ENCODE measurements around the gene GPATCH2L.
A peak's percentile ranks its signal among the peaks of the same experiment; 100 is the strongest.

Gene GPATCH2L

GRCh38 chr14:76219873-76220272 lies 68.2 kb downstream of the GPATCH2L start:
- TF ChIP-seq, protein P1, sequence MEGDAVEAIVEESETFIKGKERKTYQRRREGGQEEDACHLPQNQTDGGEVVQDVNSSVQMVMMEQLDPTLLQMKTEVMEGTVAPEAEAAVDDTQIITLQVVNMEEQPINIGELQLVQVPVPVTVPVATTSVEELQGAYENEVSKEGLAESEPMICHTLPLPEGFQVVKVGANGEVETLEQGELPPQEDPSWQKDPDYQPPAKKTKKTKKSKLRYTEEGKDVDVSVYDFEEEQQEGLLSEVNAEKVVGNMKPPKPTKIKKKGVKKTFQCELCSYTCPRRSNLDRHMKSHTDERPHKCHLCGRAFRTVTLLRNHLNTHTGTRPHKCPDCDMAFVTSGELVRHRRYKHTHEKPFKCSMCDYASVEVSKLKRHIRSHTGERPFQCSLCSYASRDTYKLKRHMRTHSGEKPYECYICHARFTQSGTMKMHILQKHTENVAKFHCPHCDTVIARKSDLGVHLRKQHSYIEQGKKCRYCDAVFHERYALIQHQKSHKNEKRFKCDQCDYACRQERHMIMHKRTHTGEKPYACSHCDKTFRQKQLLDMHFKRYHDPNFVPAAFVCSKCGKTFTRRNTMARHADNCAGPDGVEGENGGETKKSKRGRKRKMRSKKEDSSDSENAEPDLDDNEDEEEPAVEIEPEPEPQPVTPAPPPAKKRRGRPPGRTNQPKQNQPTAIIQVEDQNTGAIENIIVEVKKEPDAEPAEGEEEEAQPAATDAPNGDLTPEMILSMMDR (IDR thresholded peaks at IDR 0.05; ENCODE audit: low read depth, low read length, missing control alignments): no peak
- no peaks in the 10 kb centered on the region for H3K36me3 ChIP-seq (replicated peaks)
- in situ Hi-C loops (cut with HindIII; ENCODE audit: low pct_ligation_motif_present, low sequenced_read_pairs): no loop called here
- DNase-seq: no peak
- no peak overlapping the region for H3K27ac ChIP-seq
- no peak overlapping the region for H3K4me3 ChIP-seq (ENCODE audit: low read depth, low read length)
- no peaks in the 10 kb centered on the region for H3K27me3 ChIP-seq (replicated peaks)

DNA sequence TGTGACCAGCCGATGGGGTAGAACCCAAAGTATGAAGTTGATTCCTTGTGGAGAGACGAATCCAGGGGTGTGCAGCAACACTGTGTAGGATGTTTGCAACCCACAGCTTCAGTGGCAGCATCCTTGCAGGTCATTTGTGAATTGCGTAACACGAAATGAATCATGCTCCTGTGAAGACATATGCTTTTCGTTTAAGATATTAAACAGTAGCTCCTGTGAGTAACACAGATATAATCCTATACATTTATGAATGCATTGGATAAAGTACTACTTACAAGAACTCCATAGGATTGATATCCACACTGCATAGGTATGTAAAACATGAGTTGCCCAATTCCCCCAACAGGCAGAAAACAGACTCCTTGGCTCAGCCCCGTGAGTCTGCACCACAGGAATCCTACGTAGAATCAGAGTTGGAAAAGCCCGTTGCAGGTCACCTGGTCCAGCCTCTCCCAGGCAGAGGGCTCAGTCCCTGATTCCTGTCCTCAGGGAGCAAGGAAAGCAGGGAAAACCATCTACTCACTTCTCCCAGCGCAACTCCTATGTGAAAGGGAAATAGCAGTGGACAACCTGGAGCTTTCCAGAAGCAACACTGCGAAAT lies 75.8 kb downstream of the GPATCH2L start:
- H3K27ac ChIP-seq: no peak overlapping the region
- H3K4me3 ChIP-seq (ENCODE audit: low read depth, low read length): no peak overlapping the region
- peak; percentile 53 for DNase-seq
- in situ Hi-C loops (cut with HindIII; ENCODE audit: low pct_ligation_motif_present, low sequenced_read_pairs): no loop called here
- TF ChIP-seq, protein P1 (IDR thresholded peaks at IDR 0.05; ENCODE audit: low read depth, low read length, missing control alignments): no peak
- H3K27me3 ChIP-seq (replicated peaks): no peaks in the 10 kb centered on the region
- H3K36me3 ChIP-seq (replicated peaks): no peaks in the 10 kb centered on the region

DNA sequence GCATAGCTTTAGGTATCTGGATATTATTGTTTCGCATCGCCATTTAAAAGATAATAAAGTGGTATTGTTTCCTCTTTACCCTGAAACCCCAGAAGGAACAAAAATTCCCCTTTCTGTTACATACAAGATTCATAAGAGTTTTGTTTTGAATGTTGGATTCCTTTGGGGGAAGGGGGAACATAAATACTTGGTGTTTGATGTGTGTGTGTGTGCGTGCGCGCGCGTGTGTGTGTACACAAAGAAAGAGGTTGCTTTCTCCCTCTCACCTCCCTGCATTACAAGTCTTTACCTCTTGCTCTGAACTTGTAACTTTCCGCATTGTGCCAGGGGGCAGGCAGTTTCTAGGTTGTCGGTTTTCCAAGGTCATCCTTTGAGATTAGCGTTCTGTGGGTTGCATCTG lies 76.4 kb downstream of the GPATCH2L start:
- DNase-seq: no peak

DNA sequence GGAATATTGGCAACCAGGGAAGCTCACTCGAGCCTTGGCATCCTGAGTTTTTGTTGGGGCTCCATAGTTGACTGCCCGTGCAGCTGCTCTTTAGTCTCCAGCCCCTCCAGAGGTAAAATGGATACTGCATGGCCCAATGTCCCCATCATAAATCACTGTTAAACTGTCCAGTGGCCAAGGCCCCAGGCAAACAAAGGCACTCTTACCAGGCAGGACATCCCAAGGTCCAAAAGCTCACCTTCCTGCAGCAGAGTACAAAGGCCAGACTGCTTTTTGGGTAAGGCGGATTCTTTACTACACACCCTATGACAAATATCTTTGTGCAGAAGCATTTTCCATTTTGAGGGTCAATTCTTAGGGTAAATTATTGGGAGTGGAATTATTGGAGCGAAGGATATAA lies 81.1 kb downstream of the GPATCH2L start:
- in situ Hi-C loops (cut with HindIII; ENCODE audit: low pct_ligation_motif_present, low sequenced_read_pairs): no loop called here
- H3K4me3 ChIP-seq (ENCODE audit: low read depth, low read length): no peak overlapping the region
- no peak for DNase-seq
- no peaks in the 10 kb centered on the region for H3K36me3 ChIP-seq (replicated peaks)
- H3K27ac ChIP-seq: no peak overlapping the region
- TF ChIP-seq, protein P1 (IDR thresholded peaks at IDR 0.05; ENCODE audit: low read depth, low read length, missing control alignments): no peak
- no peaks in the 10 kb centered on the region for H3K27me3 ChIP-seq (replicated peaks)

More for the DNA sequence above, 76.4 kb downstream of the GPATCH2L start:
- Histone ChIP-seq H3K27me3 (replicated peaks) (no peaks in the 10 kb centered on the region), H3K4me3 (ENCODE audit: low read depth, low read length) (no peak overlapping the region), H3K36me3 (replicated peaks) (no peaks in the 10 kb centered on the region), H3K27ac (no peak overlapping the region)
- TF ChIP-seq, protein P1 (IDR thresholded peaks at IDR 0.05; ENCODE audit: low read depth, low read length, missing control alignments): no peak
- in situ Hi-C loops (cut with HindIII; ENCODE audit: low pct_ligation_motif_present, low sequenced_read_pairs): no loop called here

GRCh38 chr14:76235628-76236027 lies 83.9 kb downstream of the GPATCH2L start:
- Histone ChIP-seq H3K36me3 (replicated peaks) (no peaks in the 10 kb centered on the region), H3K27ac (no peak overlapping the region), H3K4me3 (ENCODE audit: low read depth, low read length) (no peak overlapping the region), H3K27me3 (replicated peaks) (no peaks in the 10 kb centered on the region)
- in situ Hi-C loops (cut with HindIII; ENCODE audit: low pct_ligation_motif_present, low sequenced_read_pairs): no loop called here
- TF ChIP-seq, protein P1 (IDR thresholded peaks at IDR 0.05; ENCODE audit: low read depth, low read length, missing control alignments): no peak
- no peak for DNase-seq

Measured in brain microvascular endothelial cell (primary cell).